Ishikawa (cell line): ENCODE measurements around the gene SYK.

Experiments used
- CEBPB ChIP-seq: IDR thresholded peaks from 2 replicates; pipeline ENCODE4 v1.6.1; 2012
- CREB1 ChIP-seq: IDR thresholded peaks from 2 replicates; pipeline ENCODE4 v1.6.1; 2012; ENCODE audit warnings: low read depth
- EGR1 ChIP-seq: IDR thresholded peaks from 2 replicates; pipeline ENCODE4 v1.6.1; 2012
- EP300 ChIP-seq: IDR thresholded peaks from 2 replicates; pipeline ENCODE4 v1.6.1; 2012; ENCODE audit warnings: borderline replicate concordance
- FOXM1 ChIP-seq: IDR thresholded peaks from 2 replicates; pipeline ENCODE4 v1.6.1; 2012; ENCODE audit warnings: low read depth, borderline replicate concordance
- MAX ChIP-seq: IDR thresholded peaks from 2 replicates; pipeline ENCODE4 v1.6.1; 2012
- NFIC ChIP-seq: IDR thresholded peaks from 2 replicates; pipeline ENCODE4 v1.6.1; 2012
- RAD21 ChIP-seq: IDR thresholded peaks from 2 replicates; pipeline ENCODE4 v1.6.1; 2012; ENCODE audit warnings: low read depth
- REST ChIP-seq: IDR thresholded peaks from 2 replicates; pipeline ENCODE4 v1.6.1; 2012; ENCODE audit warnings: low read depth, mild to moderate bottlenecking
- TAF1 ChIP-seq: IDR thresholded peaks from 2 replicates; pipeline ENCODE4 v1.6.1; 2012; ENCODE audit warnings: low read depth, mild to moderate bottlenecking
- TCF12 ChIP-seq: IDR thresholded peaks from 2 replicates; pipeline ENCODE4 v1.6.1; 2012; ENCODE audit warnings: low read depth
- TEAD4 ChIP-seq: IDR thresholded peaks from 2 replicates; pipeline ENCODE4 v1.6.1; 2012
- USF1 ChIP-seq: IDR thresholded peaks from 2 replicates; pipeline ENCODE4 v1.6.1; 2012
- YY1 ChIP-seq: IDR thresholded peaks from 2 replicates; pipeline ENCODE4 v1.6.1; 2012; ENCODE audit warnings: low read depth
- ZBTB7A ChIP-seq: IDR thresholded peaks from 2 replicates; pipeline ENCODE4 v1.6.1; 2012; ENCODE audit warnings: low read depth

Gene SYK

GRCh38 chr9:90793729-90794128, 7.9 kb upstream of the SYK start:
- TF ChIP-seq RAD21: no peak
- no peak for TF ChIP-seq USF1
- TF ChIP-seq CREB1: no peak

- no peak for TF ChIP-seq CEBPB
- no peak for TF ChIP-seq USF1
Observed at GRCh38 chr9:90795084-90795483, 6.5 kb upstream of the SYK start.

GRCh38 chr9:90795871-90796317, 5.7 kb upstream of the SYK start:
- no peak for TF ChIP-seq REST
- TF ChIP-seq NFIC: no peak
- TF ChIP-seq MAX: no peak
- no peak for TF ChIP-seq CEBPB
- no peak for TF ChIP-seq TAF1
- TF ChIP-seq TCF12: no peak
- no peak for TF ChIP-seq YY1
- TF ChIP-seq EGR1: no peak

- no peak for TF ChIP-seq TAF1
- TF ChIP-seq RAD21: no peak
- no peak for TF ChIP-seq MAX
- no peak for TF ChIP-seq YY1
Observed at GRCh38 chr9:90799271-90799852, 2.3 kb upstream of the SYK start.

- TF ChIP-seq MAX: no peak
- no peak for TF ChIP-seq EGR1
- 0 out of 2 replicates have a peak, but pooled peaks have one; percentile 12 for TF ChIP-seq NFIC
- no peak for TF ChIP-seq TEAD4
- TF ChIP-seq TAF1: peak; percentile 24; the same call in 1 of the 2 replicates
- no peak for TF ChIP-seq REST
- TF ChIP-seq EP300: no peak
- TF ChIP-seq CEBPB: no peak
- no peak for TF ChIP-seq YY1
- TF ChIP-seq CREB1: no peak
- TF ChIP-seq USF1: no peak
- TF ChIP-seq ZBTB7A: no peak
- TF ChIP-seq TCF12: 0 out of 2 replicates have a peak, but pooled peaks have one; percentile 16
- TF ChIP-seq FOXM1: no peak
Observed at GRCh38 chr9:90801973-90802322, 329 bp downstream of the SYK start.

- TF ChIP-seq MAX (no peak), REST (no peak), CEBPB (no peak), EGR1 (no peak), TAF1 (no peak), NFIC (no peak; the same call in 1 of the 2 replicates), YY1 (no peak), TEAD4 (no peak), USF1 (no peak), CREB1 (no peak), FOXM1 (no peak), TCF12 (no peak), EP300 (no peak), ZBTB7A (no peak), RAD21 (no peak)
Observed at GRCh38 chr9:90802386-90802985, 867 bp downstream of the SYK start.
